ENCODE data around the gene RTN4R. TPM values are rescaled to one million over a fixed set of nuclear protein-coding genes. Genes with fewer than 3 reads are reported as not detected.
"Not testable (repeated sequence)": the region's sequence is repeated elsewhere in the genome, so short reads cannot be mapped to it uniquely, and the experiment has no call there.

RTN4R gene
- total RNA-seq, 4 donors from 2014 or later: 0.64 to 22.8 (median 3.0) TPM; not detected in 1

- no peak for TF ChIP-seq EP300 (IDR thresholded peaks at IDR 0.05; ENCODE audit: low read depth)
- TF ChIP-seq POLR2A (IDR thresholded peaks at IDR 0.05): no peak
- TF ChIP-seq CTCF (IDR thresholded peaks at IDR 0.05): no peak
- no peak for TF ChIP-seq POLR2AphosphoS5 (IDR thresholded peaks at IDR 0.05)
- Histone ChIP-seq H3K9me3 (no peaks in the 10 kb centered on the region), H3K4me3 (no peak overlapping the region), H3K36me3 (no peaks in the 10 kb centered on the region), H3K27ac (no peak overlapping the region), H3K4me1 (no peaks in the 10 kb centered on the region), H3K27me3 (no peaks in the 10 kb centered on the region)
- no peak for DNase-seq
- intact Hi-C loops (cut with DNase I; ENCODE audit: low total_unique reads) (no loop called here), in situ Hi-C loops (cut with MboI; ENCODE audit: low pct_ligation_motif_present in 1 of 4, low pct_unique_long_range_greater_than_20kb in 1 of 4, low sequenced_read_pairs in 3 of 4) (loop anchor here in 3 of 4 donors (5.0 to 10.0 kb wide), 2 partner anchors 134 to 137 kb away; partner anchors contain the start of gene CCDC188 (in 2 of the 3))
- WGBS, 2 donors (ENCODE audit: low coverage in 1 of 2): 63% methylated on average over 11 of the region's 11 CpGs; no CpG with 5 or more reads in 1 of the 2 donors
Observed at GRCh38 chr22:20291604-20292063, 23.5 kb upstream of the RTN4R start.

- Histone ChIP-seq H3K27me3 (no peaks in the 10 kb centered on the region), H3K4me1 (no peaks in the 10 kb centered on the region), H3K36me3 (no peaks in the 10 kb centered on the region), H3K27ac (no peak overlapping the region), H3K4me3 (no peak overlapping the region), H3K9me3 (no peaks in the 10 kb centered on the region)
- in situ Hi-C loops (cut with MboI; ENCODE audit: low pct_ligation_motif_present in 1 of 4, low pct_unique_long_range_greater_than_20kb in 1 of 4, low sequenced_read_pairs in 3 of 4): loop anchor here in 3 of 4 donors (5.0 to 10.0 kb wide), 2 partner anchors 134 to 136 kb away; partner anchors contain the start of gene CCDC188 (in 2 of the 3)
- WGBS, 2 donors (ENCODE audit: low coverage in 1 of 2): 26% methylated on average over 3 of the region's 5 CpGs; no CpG with 5 or more reads in 1 of the 2 donors
- intact Hi-C loops (cut with DNase I; ENCODE audit: low total_unique reads): no loop called here
- DNase-seq: no peak
- no peak for TF ChIP-seq POLR2AphosphoS5 (IDR thresholded peaks at IDR 0.05)
- TF ChIP-seq EP300 (IDR thresholded peaks at IDR 0.05; ENCODE audit: low read depth): no peak
- TF ChIP-seq POLR2A (IDR thresholded peaks at IDR 0.05): no peak
- no peak for TF ChIP-seq CTCF (IDR thresholded peaks at IDR 0.05)
Observed at GRCh38 chr22:20291249-20291586, 23.1 kb upstream of the RTN4R start.

- no peak for DNase-seq
- 73% methylated on average over 12 of the region's 13 CpGs; no CpG with 5 or more reads in 1 of the 2 donors for WGBS, 2 donors (ENCODE audit: low coverage in 1 of 2)
- Histone ChIP-seq H3K4me1 (no peaks in the 10 kb centered on the region), H3K27me3 (no peaks in the 10 kb centered on the region), H3K36me3 (no peaks in the 10 kb centered on the region), H3K27ac (no peak overlapping the region), H3K9me3 (no peaks in the 10 kb centered on the region), H3K4me3 (no peak overlapping the region)
- intact Hi-C loops (cut with DNase I; ENCODE audit: low total_unique reads) (no loop called here), in situ Hi-C loops (cut with MboI; ENCODE audit: low pct_ligation_motif_present in 1 of 4, low pct_unique_long_range_greater_than_20kb in 1 of 4, low sequenced_read_pairs in 3 of 4) (loop anchor here in 3 of 4 donors (5.0 to 10.0 kb wide), 2 partner anchors 133 to 136 kb away; partner anchors contain the start of gene CCDC188 (in 2 of the 3))
- no peak for TF ChIP-seq POLR2A (IDR thresholded peaks at IDR 0.05)
- no peak for TF ChIP-seq POLR2AphosphoS5 (IDR thresholded peaks at IDR 0.05)
- no peak for TF ChIP-seq EP300 (IDR thresholded peaks at IDR 0.05; ENCODE audit: low read depth)
- no peak for TF ChIP-seq CTCF (IDR thresholded peaks at IDR 0.05)
Observed at GRCh38 chr22:20290578-20291248, 22.6 kb upstream of the RTN4R start.

GRCh38 chr22:20290045-20290392, 21.9 kb upstream of the RTN4R start:
- no peak overlapping the region for H3K4me3 ChIP-seq
- H3K4me1 ChIP-seq: no peaks in the 10 kb centered on the region
- no peak for TF ChIP-seq POLR2A (IDR thresholded peaks at IDR 0.05)
- no peak for TF ChIP-seq CTCF (IDR thresholded peaks at IDR 0.05)
- no peak for TF ChIP-seq EP300 (IDR thresholded peaks at IDR 0.05; ENCODE audit: low read depth)
- no peak for TF ChIP-seq POLR2AphosphoS5 (IDR thresholded peaks at IDR 0.05)
- in situ Hi-C loops (cut with MboI; ENCODE audit: low pct_ligation_motif_present in 1 of 4, low pct_unique_long_range_greater_than_20kb in 1 of 4, low sequenced_read_pairs in 3 of 4) (loop anchor here in 3 of 4 donors (5.0 to 10.0 kb wide), 2 partner anchors 133 to 135 kb away; partner anchors contain the start of gene CCDC188 (in 2 of the 3)), intact Hi-C loops (cut with DNase I; ENCODE audit: low total_unique reads) (no loop called here)
- no peak overlapping the region for H3K27ac ChIP-seq
- H3K9me3 ChIP-seq: no peaks in the 10 kb centered on the region
- H3K36me3 ChIP-seq: no peaks in the 10 kb centered on the region
- H3K27me3 ChIP-seq: no peaks in the 10 kb centered on the region
- DNase-seq: no peak
- WGBS, 2 donors (ENCODE audit: low coverage in 1 of 2): 70% methylated on average over 10 of the region's 10 CpGs; no CpG with 5 or more reads in 1 of the 2 donors

- DNase-seq; H3K36me3 ChIP-seq; H3K4me3 ChIP-seq; H3K4me1 ChIP-seq; intact Hi-C loops (cut with DNase I; ENCODE audit: low total_unique reads); H3K27me3 ChIP-seq; H3K27ac ChIP-seq; H3K9me3 ChIP-seq: not testable (repeated sequence)
- 76% methylated on average over 17 of the region's 23 CpGs; no CpG with 5 or more reads in 1 of the 2 donors for WGBS, 2 donors (ENCODE audit: low coverage in 1 of 2)
- in situ Hi-C loops (cut with MboI; ENCODE audit: low pct_ligation_motif_present in 1 of 4, low pct_unique_long_range_greater_than_20kb in 1 of 4, low sequenced_read_pairs in 3 of 4): loop anchor here in 3 of 4 donors (5.0 to 10.0 kb wide), 2 partner anchors 132 to 135 kb away; partner anchors contain the start of gene CCDC188 (in 2 of the 3)
Observed at GRCh38 chr22:20289182-20290044, 21.3 kb upstream of the RTN4R start.
